ENCODE data around the gene CHCT1.
A peak's percentile ranks its signal among the peaks of the same experiment; 100 is the strongest.

CHCT1 gene

GRCh38 chr17:60391471-60392041, 30.7 kb upstream of the CHCT1 start:
- no peak for DNase-seq (ENCODE audit: insufficient read length)
- FAIRE-seq, result no peak
- peak; percentile 27; the same call in 1 of the 2 replicates for TF ChIP-seq POLR2A (IDR thresholded peaks at IDR 0.05; ENCODE audit: low read depth, low read length)
- no peak for TF ChIP-seq TAF1 (IDR thresholded peaks at IDR 0.05; ENCODE audit: borderline replicate concordance, low read depth, low read length)
- TF ChIP-seq POLR2AphosphoS5 (IDR thresholded peaks at IDR 0.05; ENCODE audit: low read depth, low read length), result no peak

GRCh38 chr17:60392042-60392844, 30.0 kb upstream of the CHCT1 start, which contains the start of gene USP32:
USP32 (minus strand) TSS chr17:60392133; CDS start chr17:60391939, 194 bp downstream.
- FAIRE-seq (peak; percentile 74), DNase-seq (ENCODE audit: insufficient read length) (peak; percentile 84)
- TF ChIP-seq TAF1 (IDR thresholded peaks at IDR 0.05; ENCODE audit: borderline replicate concordance, low read depth, low read length) (peak; percentile 69; the same call in 1 of the 2 replicates), POLR2AphosphoS5 (IDR thresholded peaks at IDR 0.05; ENCODE audit: low read depth, low read length) (no peak), POLR2A (IDR thresholded peaks at IDR 0.05; ENCODE audit: low read depth, low read length) (peak; percentile 77; the same call in 1 of the 2 replicates)

GRCh38 chr17:60392845-60393702, 29.2 kb upstream of the CHCT1 start:
- peak; percentile 30 for FAIRE-seq
- DNase-seq (ENCODE audit: insufficient read length), result no peak
- TF ChIP-seq POLR2A (IDR thresholded peaks at IDR 0.05; ENCODE audit: low read depth, low read length), result no peak
- no peak for TF ChIP-seq POLR2AphosphoS5 (IDR thresholded peaks at IDR 0.05; ENCODE audit: low read depth, low read length)
- no peak for TF ChIP-seq TAF1 (IDR thresholded peaks at IDR 0.05; ENCODE audit: borderline replicate concordance, low read depth, low read length)

GRCh38 chr17:60393840-60394723, 28.2 kb upstream of the CHCT1 start:
- DNase-seq (ENCODE audit: insufficient read length) (no peak), FAIRE-seq (no peak)
- TF ChIP-seq POLR2AphosphoS5 (IDR thresholded peaks at IDR 0.05; ENCODE audit: low read depth, low read length) (no peak), TAF1 (IDR thresholded peaks at IDR 0.05; ENCODE audit: borderline replicate concordance, low read depth, low read length) (no peak), POLR2A (IDR thresholded peaks at IDR 0.05; ENCODE audit: low read depth, low read length) (no peak)

GRCh38 chr17:60395508-60396065, 26.7 kb upstream of the CHCT1 start:
- FAIRE-seq (no peak), DNase-seq (ENCODE audit: insufficient read length) (no peak)
- TF ChIP-seq POLR2A (IDR thresholded peaks at IDR 0.05; ENCODE audit: low read depth, low read length), result no peak
- no peak for TF ChIP-seq TAF1 (IDR thresholded peaks at IDR 0.05; ENCODE audit: borderline replicate concordance, low read depth, low read length)
- no peak for TF ChIP-seq POLR2AphosphoS5 (IDR thresholded peaks at IDR 0.05; ENCODE audit: low read depth, low read length)

- DNase-seq (ENCODE audit: insufficient read length) (no peak), FAIRE-seq (no peak)
- TF ChIP-seq POLR2A (IDR thresholded peaks at IDR 0.05; ENCODE audit: low read depth, low read length) (no peak), POLR2AphosphoS5 (IDR thresholded peaks at IDR 0.05; ENCODE audit: low read depth, low read length) (no peak), TAF1 (IDR thresholded peaks at IDR 0.05; ENCODE audit: borderline replicate concordance, low read depth, low read length) (no peak)
Measured at GRCh38 chr17:60396412-60396811, 25.9 kb upstream of the CHCT1 start.

- no peak for FAIRE-seq
- no peak for TF ChIP-seq POLR2AphosphoS5 (IDR thresholded peaks at IDR 0.05; ENCODE audit: low read depth, low read length)
- TF ChIP-seq POLR2A (IDR thresholded peaks at IDR 0.05; ENCODE audit: low read depth, low read length), result no peak
- TF ChIP-seq TAF1 (IDR thresholded peaks at IDR 0.05; ENCODE audit: borderline replicate concordance, low read depth, low read length), result no peak
- DNase-seq (ENCODE audit: insufficient read length), result no peak
Measured at GRCh38 chr17:60398227-60398959, 23.9 kb upstream of the CHCT1 start.

- TF ChIP-seq POLR2AphosphoS5 (IDR thresholded peaks at IDR 0.05; ENCODE audit: low read depth, low read length) (no peak), TAF1 (IDR thresholded peaks at IDR 0.05; ENCODE audit: borderline replicate concordance, low read depth, low read length) (no peak), POLR2A (IDR thresholded peaks at IDR 0.05; ENCODE audit: low read depth, low read length) (no peak)
- DNase-seq (ENCODE audit: insufficient read length) (no peak), FAIRE-seq (no peak)
Measured at GRCh38 chr17:60401819-60402218, 20.5 kb upstream of the CHCT1 start.

- DNase-seq (ENCODE audit: insufficient read length) (no peak), FAIRE-seq (no peak)
- TF ChIP-seq POLR2AphosphoS5 (IDR thresholded peaks at IDR 0.05; ENCODE audit: low read depth, low read length) (no peak), POLR2A (IDR thresholded peaks at IDR 0.05; ENCODE audit: low read depth, low read length) (no peak), TAF1 (IDR thresholded peaks at IDR 0.05; ENCODE audit: borderline replicate concordance, low read depth, low read length) (no peak)
Measured at GRCh38 chr17:60403523-60403810, 18.8 kb upstream of the CHCT1 start.

- FAIRE-seq (no peak), DNase-seq (ENCODE audit: insufficient read length) (no peak)
- no peak for TF ChIP-seq POLR2A (IDR thresholded peaks at IDR 0.05; ENCODE audit: low read depth, low read length)
- TF ChIP-seq TAF1 (IDR thresholded peaks at IDR 0.05; ENCODE audit: borderline replicate concordance, low read depth, low read length), result no peak
- TF ChIP-seq POLR2AphosphoS5 (IDR thresholded peaks at IDR 0.05; ENCODE audit: low read depth, low read length), result no peak
Measured at GRCh38 chr17:60403962-60404361, 18.3 kb upstream of the CHCT1 start.
